Measurements from ENCODE around the gene C19orf47. TPM values are rescaled to one million over a fixed set of nuclear protein-coding genes. Genes with fewer than 3 reads are reported as not detected.

C19orf47 gene
- total RNA-seq, 1 experiment from 2014 or later: 18.0 TPM

DNA sequence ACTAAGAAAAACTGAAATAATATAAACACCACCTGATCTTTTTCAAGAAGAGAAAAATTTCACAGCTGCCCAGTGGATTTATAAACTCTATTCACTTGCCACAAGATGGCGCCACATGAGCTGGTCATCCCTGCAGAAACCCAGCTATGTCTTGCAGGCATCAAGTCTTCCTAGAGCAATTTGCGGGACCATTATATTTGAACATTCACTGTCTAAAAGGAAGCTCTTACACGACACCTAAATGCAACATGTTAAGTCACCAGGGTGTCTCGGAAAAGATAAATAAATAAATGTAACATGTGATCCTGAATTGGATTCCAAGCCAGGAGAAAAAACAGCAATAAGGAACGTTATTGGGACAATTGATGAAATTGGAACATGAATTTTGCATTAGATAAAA lies 42.8 kb downstream of the C19orf47 start:
- CTCF ChIA-PET: interaction anchor here (0.6 to 2.2 kb wide), 29 partner anchors 9 to 342 kb away, joined by 3 to 29 read pairs (median 4); partner anchors contain the start of genes BLVRB, C19orf47 and PLD3
- Histone ChIP-seq H3K36me3 (ENCODE audit: control insufficient read depth in 1 of 2, insufficient read depth in 2 of 2, low read length in 2 of 2) (no peaks in the 10 kb centered on the region), H2AFZ (ENCODE audit: low read depth, low read length, poor library complexity, severe bottlenecking) (no peak overlapping the region), H3K4me2 (ENCODE audit: low read length) (no peak overlapping the region), H3K9me2 (ENCODE audit: insufficient read depth) (no peaks in the 10 kb centered on the region), H4K20me1 (ENCODE audit: insufficient read depth) (no peaks in the 10 kb centered on the region), H3K9me3 (ENCODE audit: control insufficient read depth in 1 of 2, insufficient read depth in 1 of 2, low read depth in 1 of 2, low read length in 2 of 2) (no peaks in the 10 kb centered on the region), H3K4me1 (ENCODE audit: control insufficient read depth in 1 of 2, insufficient read depth in 2 of 2, low read length in 2 of 2) (no peaks in the 10 kb centered on the region), H3K9ac (ENCODE audit: low read length) (no peak overlapping the region), H3K27me3 (ENCODE audit: insufficient read depth, low read length) (no peaks in the 10 kb centered on the region), H3K27ac (ENCODE audit: low read depth, low read length) (no peak overlapping the region), H3K79me2 (ENCODE audit: insufficient read depth, low read length) (no peaks in the 10 kb centered on the region), H3K4me3 (replicated peaks in 1 of 2; ENCODE audit: low read depth in 1 of 2, low read length in 2 of 2) (no peak overlapping the region)
- TF ChIP-seq FOSL1 (IDR thresholded peaks at IDR 0.05; ENCODE audit: low read depth) (no peak), RAD21 (IDR thresholded peaks at IDR 0.05; ENCODE audit: low read depth) (peak; percentile 93), POLR2A (IDR thresholded peaks at IDR 0.05; ENCODE audit: borderline replicate concordance, extremely low read depth, insufficient read depth, insufficient read length) (no peak), SIN3A (IDR thresholded peaks at IDR 0.05; ENCODE audit: low read depth) (no peak), TCF7L2 (IDR thresholded peaks at IDR 0.05; ENCODE audit: borderline replicate concordance, extremely low read depth, insufficient read depth, insufficient read length) (no peak), ZNF274 (IDR thresholded peaks at IDR 0.05; ENCODE audit: low read depth, low read length) (no peak), SP1 (IDR thresholded peaks at IDR 0.05; ENCODE audit: low read depth) (no peak), EZH2phosphoT487 (IDR thresholded peaks at IDR 0.05; ENCODE audit: borderline replicate concordance) (no peak), ZBTB33 (IDR thresholded peaks at IDR 0.05; ENCODE audit: extremely low read depth, insufficient replicate concordance, low read length) (no peak), REST (IDR thresholded peaks at IDR 0.05; ENCODE audit: low read depth) (no peak)
- TF ChIP-seq, protein P1, sequence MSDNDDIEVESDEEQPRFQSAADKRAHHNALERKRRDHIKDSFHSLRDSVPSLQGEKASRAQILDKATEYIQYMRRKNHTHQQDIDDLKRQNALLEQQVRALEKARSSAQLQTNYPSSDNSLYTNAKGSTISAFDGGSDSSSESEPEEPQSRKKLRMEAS (IDR thresholded peaks at IDR 0.05): no peak
- TF ChIP-seq, protein P2, sequence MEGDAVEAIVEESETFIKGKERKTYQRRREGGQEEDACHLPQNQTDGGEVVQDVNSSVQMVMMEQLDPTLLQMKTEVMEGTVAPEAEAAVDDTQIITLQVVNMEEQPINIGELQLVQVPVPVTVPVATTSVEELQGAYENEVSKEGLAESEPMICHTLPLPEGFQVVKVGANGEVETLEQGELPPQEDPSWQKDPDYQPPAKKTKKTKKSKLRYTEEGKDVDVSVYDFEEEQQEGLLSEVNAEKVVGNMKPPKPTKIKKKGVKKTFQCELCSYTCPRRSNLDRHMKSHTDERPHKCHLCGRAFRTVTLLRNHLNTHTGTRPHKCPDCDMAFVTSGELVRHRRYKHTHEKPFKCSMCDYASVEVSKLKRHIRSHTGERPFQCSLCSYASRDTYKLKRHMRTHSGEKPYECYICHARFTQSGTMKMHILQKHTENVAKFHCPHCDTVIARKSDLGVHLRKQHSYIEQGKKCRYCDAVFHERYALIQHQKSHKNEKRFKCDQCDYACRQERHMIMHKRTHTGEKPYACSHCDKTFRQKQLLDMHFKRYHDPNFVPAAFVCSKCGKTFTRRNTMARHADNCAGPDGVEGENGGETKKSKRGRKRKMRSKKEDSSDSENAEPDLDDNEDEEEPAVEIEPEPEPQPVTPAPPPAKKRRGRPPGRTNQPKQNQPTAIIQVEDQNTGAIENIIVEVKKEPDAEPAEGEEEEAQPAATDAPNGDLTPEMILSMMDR (IDR thresholded peaks at IDR 0.05 in 2 of 3, conservative IDR thresholded peaks at IDR 0.05 in 1 of 3; ENCODE audit: borderline replicate concordance in 1 of 3, insufficient read depth in 1 of 3, low read depth in 2 of 3, low read length in 2 of 3): peak; percentile 66 to 94 (median 82)
- ATAC-seq: peak; percentile 84
- BruUV-seq (replicated peaks): no TSS peak
- POLR2A ChIA-PET: interaction anchor here (0.6 to 1.2 kb wide), 2 partner anchors 166 to 304 kb away, joined by 3 to 4 read pairs; no protein-coding TSS in a partner anchor
- peak; percentile 77 for DNase-seq (ENCODE audit: low read depth, low spot score)
- intact Hi-C loops (cut with micrococcal nuclease): loop anchor here (1.0 to 10.0 kb wide), 3 partner anchors 219 to 329 kb away; no protein-coding TSS in a partner anchor
- RAD21 ChIA-PET (ENCODE audit: low non-redundant PET in 1 of 2, low total read pairs in 2 of 2, uncharacterized antibody in 2 of 2, unreplicated experiment in 2 of 2): interaction anchor here (0.7 to 1.2 kb wide), 7 partner anchors 160 to 490 kb away, joined by 3 to 4 read pairs (median 3); no protein-coding TSS in a partner anchor
